Spleen (tissue), 11 donors: Measurements from ENCODE around the gene IFT43. TPM values are rescaled to one million over a fixed set of nuclear protein-coding genes. Genes with fewer than 3 reads are reported as not detected.

Source experiments
- DNase-seq: peaks from one replicate; pipeline ENCODE4 v3.0.0-alpha.2; 2020
- H3K27ac ChIP-seq, 8 donors: fragments of 200-600 bp; sonication (generic) in 7 of 8; 1 replicate in 4 of 8; 2 replicates in 4 of 8; pipeline versions ENCODE4 v1.5.0 to v1.8.0; 2016 to 2021; ENCODE audit warnings: inconsistent platforms in 4 of 8, mild to moderate bottlenecking in 4 of 8, moderate library complexity in 1 of 8
- H3K27me3 ChIP-seq, 7 donors: fragments of 200-600 bp; sonication (generic) in 6 of 7; replicated peaks in 1 of 7; 1 replicate in 4 of 7; 2 replicates in 3 of 7; pipeline versions ENCODE4 v1.5.0 to v1.8.0; 2016 to 2021; ENCODE audit warnings: inconsistent platforms in 3 of 7, mild to moderate bottlenecking in 1 of 7
- H3K36me3 ChIP-seq, 6 donors: fragments of 200-600 bp; sonication (generic) in 5 of 6; 1 replicate in 4 of 6; 2 replicates in 2 of 6; pipeline versions ENCODE4 v1.5.0 to v1.8.0; 2016 to 2021; ENCODE audit warnings: inconsistent platforms in 2 of 6
- H3K4me1 ChIP-seq, 6 donors: fragments of 200-600 bp; sonication (generic) in 5 of 6; 1 replicate in 3 of 6; 2 replicates in 3 of 6; pipeline versions ENCODE4 v1.5.0 to v1.8.0; 2016 to 2021; ENCODE audit warnings: inconsistent platforms in 3 of 6
- H3K4me3 ChIP-seq, 8 donors: fragments of 200-600 bp; sonication (generic) in 7 of 8; 1 replicate in 4 of 8; 2 replicates in 4 of 8; pipeline versions ENCODE4 v1.5.0 to v1.8.0; 2016 to 2021; ENCODE audit warnings: inconsistent platforms in 4 of 8, mild to moderate bottlenecking in 4 of 8, moderate library complexity in 2 of 8
- H3K9me3 ChIP-seq, 8 donors: fragments of 200-600 bp; sonication (generic) in 7 of 8; 1 replicate in 4 of 8; 2 replicates in 4 of 8; pipeline versions ENCODE4 v1.5.0 to v1.8.0; 2016 to 2021; ENCODE audit warnings: inconsistent platforms in 4 of 8
- CTCF ChIP-seq, 11 experiments: fragments of 200-600 bp in 7 of 11; fragments of 450-650 bp in 4 of 11; sonication (generic) in 4 of 11; IDR thresholded peaks in 8 of 11; conservative IDR thresholded peaks in 3 of 11; 1 replicate in 7 of 11; 2 replicates in 4 of 11; pipeline versions ENCODE4 v1.4.0 to v1.8.0; 2016 to 2021; ENCODE audit warnings: antibody characterized with exemption in 11 of 11, inconsistent platforms in 4 of 11, mild to moderate bottlenecking in 1 of 11
- POLR2A ChIP-seq, 3 donors: fragments of 450-650 bp; IDR thresholded peaks; one replicate each; pipeline ENCODE4 v1.5.1; 2017; ENCODE audit warnings: antibody characterized with exemption in 3 of 3, mild to moderate bottlenecking in 1 of 3
- POLR2AphosphoS5 ChIP-seq, 3 donors: sonication (generic); formaldehyde crosslinking; IDR thresholded peaks; one replicate each; pipeline ENCODE4 v1.5.1; 2017; ENCODE audit warnings: antibody characterized with exemption in 3 of 3
- WGBS, 5 donors: extraction: QIAGEN DNeasy Blood & Tissue Kit in 3 of 5; methylation state at CpG; one replicate each; pipeline versions ENCODE4 v1.1.5 to v1.1.7; 2013 to 2018; 5-methylcytosine and 5-hydroxymethylcytosine counted together
- intact Hi-C: fragments of 100-400 bp; cut with DNase I; formaldehyde crosslinking; loops from one replicate; pipeline ENCODE4 v1.15.0; 2023; ENCODE audit warnings: low total_unique reads
- polyA plus RNA-seq, 3 donors: library from polyadenylated mRNA; stranded (reverse); fragments of 200-250 nt; gene quantifications; one replicate each; pipeline ENCODE4 v1.2.1, GENCODE V29; 2013
- total RNA-seq, 7 donors: library from RNA; depleted of rRNA in 3 of 7; stranded (reverse); fragments of >200 nt in 3 of 7; fragmentation: NEBNext Ultra II Directional in 4 of 7; extraction: Animal tissue kit (Norgen Biotek cat#: 25700) in 4 of 7; gene quantifications; one replicate each; pipeline versions ENCODE4 v1.1.0 to v1.2.1, GENCODE V29; 2016 to 2021
- donor health status: healthy with polysubstance abuse.
- donor health status: DM: no; HTN: no; CAD: no; lungs with moderate emphysema.
- donor health status: DM: no; HTN: no; CAD: no.
- donor health status: Bipolar disorder and iron deficiency.
- donor health status: healthy.
- donor health status: DM: no; HTN: no; CAD: no.
- donor health status: DM: yes; HTN: yes; CAD: no.

Gene IFT43
- total and polyA plus RNA-seq, 10 donors, result 19.8 to 39.9 (median 27.4) TPM

GRCh38 chr14:76090616-76091391 is 105.2 kb downstream of the IFT43 start:
- no peak overlapping the region for H3K27ac ChIP-seq
- no peak overlapping the region for H3K4me3 ChIP-seq
- H3K4me1 ChIP-seq, result peaks cover 0 to 4% (median 0%) of the 10 kb centered on the region in 6 donors
- no peaks in the 10 kb centered on the region for H3K36me3 ChIP-seq
- H3K9me3 ChIP-seq, result no peaks in the 10 kb centered on the region
- H3K27me3 ChIP-seq, result no peaks in the 10 kb centered on the region
- TF ChIP-seq CTCF (IDR thresholded peaks at IDR 0.05 in 8 of 11, conservative IDR thresholded peaks at IDR 0.05 in 3 of 11) (no peak), POLR2A (IDR thresholded peaks at IDR 0.05) (no peak), POLR2AphosphoS5 (IDR thresholded peaks at IDR 0.05) (no peak)
- intact Hi-C loops, result no loop called here
- DNase-seq, result no peak
- WGBS, 5 donors, result 63 to 71% (median 67%) methylated on average over 15 to 16 of the region's 16 CpGs

- Histone ChIP-seq H3K4me3 (no peak overlapping the region), H3K27me3 (no peaks in the 10 kb centered on the region), H3K27ac (no peak overlapping the region), H3K36me3 (no peaks in the 10 kb centered on the region), H3K9me3 (no peaks in the 10 kb centered on the region), H3K4me1 (peaks cover 0 to 4% (median 0%) of the 10 kb centered on the region in 6 donors)
- TF ChIP-seq POLR2AphosphoS5 (IDR thresholded peaks at IDR 0.05) (no peak), CTCF (IDR thresholded peaks at IDR 0.05 in 8 of 11, conservative IDR thresholded peaks at IDR 0.05 in 3 of 11) (no peak)
- WGBS, 5 donors, result 69 to 82% (median 78%) methylated on average over 2 of the region's 2 CpGs
- no peak for DNase-seq
- intact Hi-C loops, result no loop called here
These were observed 107.5 kb downstream of the IFT43 start for GRCh38 chr14:76093077-76093476.

GRCh38 chr14:76096257-76096656 is 110.7 kb downstream of the IFT43 start:
- Histone ChIP-seq H3K4me1 (peaks cover 0 to 4% (median 0%) of the 10 kb centered on the region in 6 donors), H3K27ac (no peak overlapping the region), H3K27me3 (peaks cover 0 to 20% (median 0%) of the 10 kb centered on the region in 7 donors), H3K4me3 (no peak overlapping the region), H3K36me3 (no peaks in the 10 kb centered on the region), H3K9me3 (no peaks in the 10 kb centered on the region)
- intact Hi-C loops, result no loop called here
- WGBS, 5 donors, result 86 to 95% (median 93%) methylated on average over 3 to 5 of the region's 5 CpGs
- DNase-seq, result no peak
- TF ChIP-seq POLR2A (IDR thresholded peaks at IDR 0.05), result no peak
- no peak for TF ChIP-seq POLR2AphosphoS5 (IDR thresholded peaks at IDR 0.05)
- TF ChIP-seq CTCF (IDR thresholded peaks at IDR 0.05 in 8 of 11, conservative IDR thresholded peaks at IDR 0.05 in 3 of 11), result no peak

GRCh38 chr14:76097547-76097946 is 112.0 kb downstream of the IFT43 start:
- Histone ChIP-seq H3K4me3 (no peak overlapping the region), H3K36me3 (no peaks in the 10 kb centered on the region), H3K9me3 (no peaks in the 10 kb centered on the region), H3K27ac (no peak overlapping the region), H3K27me3 (peaks cover 0 to 20% (median 0%) of the 10 kb centered on the region in 7 donors), H3K4me1 (peaks cover 0 to 4% (median 0%) of the 10 kb centered on the region in 6 donors)
- DNase-seq, result no peak
- intact Hi-C loops, result no loop called here
- WGBS, 5 donors, result 77 to 94% (median 89%) methylated on average over 7 of the region's 7 CpGs
- no peak for TF ChIP-seq POLR2A (IDR thresholded peaks at IDR 0.05)
